GM12801 (cell line): ENCODE results near the gene RPH3AL.

Source experiments
- TF ChIP-seq, protein P1 (sequence below): IDR thresholded peaks from one replicate; pipeline ENCODE4 v1.5.1; 2011; ENCODE audit warnings: control low read depth; ENCODE audit not compliant: insufficient read length; ENCODE audit errors: extremely low read depth

Gene RPH3AL

DNA sequence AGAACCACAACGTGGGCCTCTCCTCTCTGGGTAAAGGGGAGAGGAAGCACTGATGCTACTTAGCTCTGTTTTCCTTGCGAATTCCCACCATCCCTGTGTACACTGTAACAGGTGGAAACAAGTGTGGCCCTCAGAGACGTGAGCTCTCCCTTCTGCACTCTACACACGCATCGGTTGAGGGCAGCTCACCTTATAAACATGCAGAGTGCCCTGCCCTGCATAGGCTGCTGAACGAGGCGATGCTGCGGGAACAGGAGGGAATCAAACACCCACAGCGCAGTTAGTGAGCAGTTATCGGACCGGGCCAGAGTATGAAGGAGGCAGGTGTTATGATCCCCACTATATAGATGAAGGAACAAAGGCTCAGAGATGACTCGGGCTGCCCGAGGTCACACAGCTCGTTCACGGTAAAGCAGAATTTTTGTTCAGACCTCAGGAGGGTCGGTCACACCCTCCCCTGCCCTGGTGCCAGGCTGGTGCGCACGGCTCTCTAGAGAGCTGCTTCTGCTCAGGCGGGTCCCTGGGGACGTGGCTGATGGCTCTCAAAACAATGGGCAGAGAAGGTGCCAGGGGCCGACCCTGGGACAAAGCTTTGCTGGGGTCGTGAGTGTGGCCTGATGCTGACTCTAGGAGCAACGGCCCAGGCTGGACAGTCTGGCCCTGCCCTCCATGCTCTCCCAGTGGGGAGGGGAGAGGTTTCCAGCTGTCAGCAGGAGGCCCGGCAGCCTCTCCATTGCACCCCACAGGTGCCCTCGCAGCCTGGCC is 68.5 kb downstream of the RPH3AL start:
- TF ChIP-seq, protein P1, sequence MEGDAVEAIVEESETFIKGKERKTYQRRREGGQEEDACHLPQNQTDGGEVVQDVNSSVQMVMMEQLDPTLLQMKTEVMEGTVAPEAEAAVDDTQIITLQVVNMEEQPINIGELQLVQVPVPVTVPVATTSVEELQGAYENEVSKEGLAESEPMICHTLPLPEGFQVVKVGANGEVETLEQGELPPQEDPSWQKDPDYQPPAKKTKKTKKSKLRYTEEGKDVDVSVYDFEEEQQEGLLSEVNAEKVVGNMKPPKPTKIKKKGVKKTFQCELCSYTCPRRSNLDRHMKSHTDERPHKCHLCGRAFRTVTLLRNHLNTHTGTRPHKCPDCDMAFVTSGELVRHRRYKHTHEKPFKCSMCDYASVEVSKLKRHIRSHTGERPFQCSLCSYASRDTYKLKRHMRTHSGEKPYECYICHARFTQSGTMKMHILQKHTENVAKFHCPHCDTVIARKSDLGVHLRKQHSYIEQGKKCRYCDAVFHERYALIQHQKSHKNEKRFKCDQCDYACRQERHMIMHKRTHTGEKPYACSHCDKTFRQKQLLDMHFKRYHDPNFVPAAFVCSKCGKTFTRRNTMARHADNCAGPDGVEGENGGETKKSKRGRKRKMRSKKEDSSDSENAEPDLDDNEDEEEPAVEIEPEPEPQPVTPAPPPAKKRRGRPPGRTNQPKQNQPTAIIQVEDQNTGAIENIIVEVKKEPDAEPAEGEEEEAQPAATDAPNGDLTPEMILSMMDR, result no peak

DNA sequence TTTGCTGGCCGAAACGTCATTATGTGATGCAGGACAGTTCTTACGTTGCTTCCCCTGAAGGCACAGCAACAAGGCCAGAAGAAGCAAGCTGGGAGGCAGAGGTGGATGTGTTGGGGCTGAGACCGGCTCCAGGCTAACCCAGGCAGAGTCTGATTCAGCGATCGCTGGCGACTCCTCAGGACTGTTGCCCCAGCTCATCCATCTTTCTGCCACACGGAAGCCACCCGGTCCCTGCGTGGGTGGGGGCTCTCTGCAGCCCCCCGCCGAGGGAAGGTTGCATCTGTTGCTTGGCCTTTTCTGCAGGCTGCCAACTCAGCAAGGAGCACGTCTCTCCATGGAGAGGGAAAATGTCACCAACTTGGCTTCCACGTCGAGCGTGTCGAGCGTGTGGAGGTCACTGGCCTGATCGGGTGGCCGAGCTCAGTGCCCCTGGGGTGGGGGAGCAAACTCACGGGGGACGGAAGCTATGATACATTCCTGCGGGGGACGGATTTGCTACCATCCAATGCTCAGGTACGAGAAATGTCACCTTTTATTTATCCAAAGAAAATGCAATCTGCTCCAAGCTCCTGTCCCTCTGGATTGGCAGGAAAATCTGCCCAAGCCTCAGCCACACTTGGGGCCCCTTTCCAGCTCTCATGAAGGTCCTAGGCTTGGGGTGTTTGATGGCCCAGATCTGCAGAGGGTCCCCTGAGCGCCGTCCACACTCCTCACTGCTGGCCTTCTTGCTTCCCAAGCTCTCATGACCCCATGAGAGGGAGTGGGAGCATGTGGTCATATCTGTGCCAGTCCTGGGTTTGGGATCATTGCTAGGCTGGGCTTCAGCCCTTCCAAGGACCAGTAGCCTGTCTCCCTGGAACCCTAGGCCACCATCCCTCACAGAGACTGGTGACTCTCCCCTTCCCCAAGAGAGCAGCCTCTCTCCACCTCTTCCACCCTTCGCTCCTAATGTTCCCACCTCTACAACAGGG is 69.4 kb downstream of the RPH3AL start:
- TF ChIP-seq, protein P1, result no peak

DNA sequence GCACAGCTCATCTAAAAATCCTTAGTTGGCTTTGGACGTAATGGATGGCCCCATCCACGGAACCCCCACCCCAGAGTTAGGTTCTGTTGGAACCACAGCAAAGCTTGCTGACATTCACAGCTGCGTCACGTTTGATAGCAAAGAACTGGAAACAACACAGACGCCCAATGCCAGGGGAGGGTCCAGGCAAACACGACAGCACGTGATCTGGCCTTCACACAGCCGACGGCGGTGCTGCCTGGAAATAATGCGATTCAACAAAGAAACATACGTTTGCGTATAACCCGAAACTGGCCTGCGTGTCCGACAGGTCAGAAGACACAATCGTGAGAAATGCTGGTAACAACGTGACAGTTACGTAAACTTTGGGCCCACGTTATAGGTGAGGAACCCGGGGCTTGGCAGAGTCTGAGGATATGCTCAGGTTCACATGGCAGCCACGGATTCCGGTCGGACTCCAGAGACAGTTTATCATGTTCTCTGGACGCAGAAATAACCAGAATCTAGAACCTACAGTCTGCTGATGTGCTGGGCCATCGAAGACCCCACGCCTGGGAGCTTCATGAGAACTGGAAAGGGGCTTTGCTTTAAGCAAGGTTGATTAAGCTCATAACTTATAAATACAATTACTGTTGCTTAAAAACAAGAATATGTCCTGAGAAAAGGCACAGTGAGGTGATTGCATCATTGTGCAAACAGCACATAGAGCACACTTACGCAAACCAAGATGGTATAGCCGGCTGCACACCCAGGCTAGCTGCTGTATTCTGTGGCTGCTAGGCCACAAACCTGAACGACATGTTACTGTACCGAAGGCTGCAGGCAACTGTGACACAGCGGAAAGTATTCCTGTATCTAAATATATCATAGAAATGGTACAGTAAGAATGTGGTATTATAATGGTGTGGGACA is 70.4 kb downstream of the RPH3AL start:
- TF ChIP-seq, protein P1, result no peak

DNA sequence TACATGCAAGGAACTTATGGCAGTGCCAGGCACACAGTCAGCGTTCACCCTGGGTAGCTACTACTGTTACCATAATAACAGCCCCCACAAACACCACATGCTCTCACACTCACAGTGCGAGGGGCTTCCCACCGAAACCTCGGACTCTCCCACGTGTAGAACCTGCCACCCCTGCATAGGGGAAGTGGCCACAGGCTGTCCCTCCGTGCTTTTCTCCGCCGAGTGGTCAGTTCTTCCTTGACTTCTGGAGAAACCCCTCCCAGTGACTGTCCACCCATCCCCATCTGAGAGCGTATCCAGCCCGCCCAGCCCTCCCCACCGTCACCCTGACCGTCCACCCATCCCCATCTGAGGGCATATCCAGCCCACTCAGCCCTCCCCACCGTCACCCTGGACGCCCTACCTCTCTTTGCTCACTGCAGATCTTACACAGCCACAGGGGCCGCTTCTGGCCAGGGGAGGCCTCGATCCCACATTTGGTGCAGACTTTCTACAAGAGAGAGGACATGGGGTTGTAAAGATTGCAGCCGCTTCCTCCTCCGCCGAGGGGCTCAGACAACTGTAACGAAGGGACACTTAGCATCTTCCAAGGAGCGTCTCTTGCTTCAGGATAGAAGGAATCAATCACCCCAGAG is 71.1 kb downstream of the RPH3AL start:
- TF ChIP-seq, protein P1, result no peak

DNA sequence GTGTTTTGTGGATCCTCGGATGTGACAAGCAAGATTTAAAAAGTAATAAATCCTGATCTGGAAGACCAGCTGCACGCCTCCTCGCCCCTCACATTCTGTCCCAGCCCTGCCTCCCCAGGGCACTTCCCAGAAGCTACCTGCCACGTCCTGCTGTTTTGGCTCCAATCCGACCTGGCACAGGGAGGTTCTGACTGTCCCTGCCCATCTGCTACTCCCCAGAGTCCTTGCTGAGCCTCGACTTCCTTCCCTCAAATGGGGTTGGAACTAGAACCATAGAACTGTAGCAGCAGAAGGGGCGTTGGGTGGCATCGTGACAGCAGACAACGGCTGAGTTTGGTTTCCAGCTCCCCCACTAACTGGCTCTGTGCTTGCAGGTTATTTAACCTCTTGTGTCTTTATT is 71.7 kb downstream of the RPH3AL start:
- TF ChIP-seq, protein P1, result no peak

DNA sequence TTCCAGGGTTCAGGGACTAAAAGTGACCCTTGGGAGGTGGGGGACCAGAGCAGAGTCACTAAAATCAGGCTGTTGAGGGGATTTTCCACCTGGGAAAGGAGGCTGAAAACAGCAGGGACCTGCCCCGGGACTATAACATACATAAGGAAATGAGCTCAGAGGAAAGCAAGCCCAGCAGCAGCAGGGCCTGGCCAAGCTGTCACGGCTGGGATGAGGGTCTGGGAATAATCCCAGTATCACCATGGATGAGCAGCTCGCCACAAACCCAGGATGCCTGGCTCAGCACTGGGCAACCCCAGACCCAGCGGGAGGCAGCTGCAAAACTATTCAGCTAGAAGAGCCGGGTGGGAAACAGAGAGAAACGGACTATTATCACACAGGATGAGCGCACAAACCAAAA is 72.4 kb downstream of the RPH3AL start:
- TF ChIP-seq, protein P1, result no peak
